Measurements from ENCODE around the gene LENEP. TPM values are rescaled to one million over a fixed set of nuclear protein-coding genes. Genes with fewer than 3 reads are reported as not detected.
A peak's percentile ranks its signal among the peaks of the same experiment; 100 is the strongest.

Gene LENEP
- total RNA-seq, 1 donor = not detected

DNA sequence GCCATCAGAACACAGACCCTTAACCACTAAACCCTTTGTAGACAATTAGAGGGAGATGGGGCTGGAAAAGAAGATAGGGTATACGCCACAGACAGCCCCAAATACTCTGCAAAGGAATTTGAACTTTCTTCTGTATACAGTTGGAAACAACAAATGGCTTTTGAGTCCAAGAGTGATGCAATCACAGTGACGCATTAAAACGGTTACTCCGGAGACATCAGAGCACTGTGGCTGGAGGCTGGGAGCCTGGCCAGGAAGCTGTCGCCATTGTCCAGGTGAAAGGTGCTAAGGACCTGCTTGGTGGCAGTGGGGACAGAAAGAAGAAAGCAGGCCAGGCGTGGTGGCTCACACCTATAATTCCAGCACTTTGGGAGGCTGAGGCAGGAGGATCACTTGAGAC is 6.1 kb upstream of the LENEP start:
- no peaks in the 10 kb centered on the region for H3K9me3 ChIP-seq (ENCODE audit: low read depth, low read length)
- H3K4me3 ChIP-seq (ENCODE audit: insufficient read depth, low read length) = no peak overlapping the region
- no peak for DNase-seq (ENCODE audit: insufficient read length, low spot score, missing footprints)
- peaks cover 47% of the 10 kb centered on the region for H3K79me2 ChIP-seq (ENCODE audit: insufficient read depth, low read length)
- H3K27me3 ChIP-seq (ENCODE audit: insufficient read depth, low read length) = no peaks in the 10 kb centered on the region
- no peak overlapping the region for H3K27ac ChIP-seq (ENCODE audit: low read depth, low read length)
- TF ChIP-seq, protein P1, sequence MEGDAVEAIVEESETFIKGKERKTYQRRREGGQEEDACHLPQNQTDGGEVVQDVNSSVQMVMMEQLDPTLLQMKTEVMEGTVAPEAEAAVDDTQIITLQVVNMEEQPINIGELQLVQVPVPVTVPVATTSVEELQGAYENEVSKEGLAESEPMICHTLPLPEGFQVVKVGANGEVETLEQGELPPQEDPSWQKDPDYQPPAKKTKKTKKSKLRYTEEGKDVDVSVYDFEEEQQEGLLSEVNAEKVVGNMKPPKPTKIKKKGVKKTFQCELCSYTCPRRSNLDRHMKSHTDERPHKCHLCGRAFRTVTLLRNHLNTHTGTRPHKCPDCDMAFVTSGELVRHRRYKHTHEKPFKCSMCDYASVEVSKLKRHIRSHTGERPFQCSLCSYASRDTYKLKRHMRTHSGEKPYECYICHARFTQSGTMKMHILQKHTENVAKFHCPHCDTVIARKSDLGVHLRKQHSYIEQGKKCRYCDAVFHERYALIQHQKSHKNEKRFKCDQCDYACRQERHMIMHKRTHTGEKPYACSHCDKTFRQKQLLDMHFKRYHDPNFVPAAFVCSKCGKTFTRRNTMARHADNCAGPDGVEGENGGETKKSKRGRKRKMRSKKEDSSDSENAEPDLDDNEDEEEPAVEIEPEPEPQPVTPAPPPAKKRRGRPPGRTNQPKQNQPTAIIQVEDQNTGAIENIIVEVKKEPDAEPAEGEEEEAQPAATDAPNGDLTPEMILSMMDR (IDR thresholded peaks at IDR 0.05; ENCODE audit: extremely low read depth, low read depth, low read length) = no peak
- no peak overlapping the region for H3K4me2 ChIP-seq (ENCODE audit: insufficient read depth, low read length)
- no peaks in the 10 kb centered on the region for H4K20me1 ChIP-seq (ENCODE audit: insufficient read depth, low read length)
- H3K4me1 ChIP-seq (ENCODE audit: insufficient read depth, low read length) = peaks cover 15% of the 10 kb centered on the region
- H3K36me3 ChIP-seq (ENCODE audit: insufficient read depth, low read length) = peaks cover 32% of the 10 kb centered on the region
- no peak overlapping the region for H2AFZ ChIP-seq (ENCODE audit: low read length)

- Histone ChIP-seq H3K9me3 (ENCODE audit: low read depth, low read length) (no peaks in the 10 kb centered on the region), H4K20me1 (ENCODE audit: insufficient read depth, low read length) (no peaks in the 10 kb centered on the region), H2AFZ (ENCODE audit: low read length) (no peak overlapping the region), H3K27me3 (ENCODE audit: insufficient read depth, low read length) (no peaks in the 10 kb centered on the region), H3K4me1 (ENCODE audit: insufficient read depth, low read length) (peaks cover 10% of the 10 kb centered on the region), H3K27ac (ENCODE audit: low read depth, low read length) (no peak overlapping the region), H3K4me3 (ENCODE audit: insufficient read depth, low read length) (no peak overlapping the region), H3K4me2 (ENCODE audit: insufficient read depth, low read length) (no peak overlapping the region), H3K36me3 (ENCODE audit: insufficient read depth, low read length) (peaks cover 32% of the 10 kb centered on the region), H3K79me2 (ENCODE audit: insufficient read depth, low read length) (peaks cover 43% of the 10 kb centered on the region)
- TF ChIP-seq, protein P1 (IDR thresholded peaks at IDR 0.05; ENCODE audit: extremely low read depth, low read depth, low read length) = no peak
- DNase-seq (ENCODE audit: insufficient read length, low spot score, missing footprints) = peak; percentile 38
These were observed 5.1 kb upstream of the LENEP start for GRCh38 chr1:154988058-154988954.

- H2AFZ ChIP-seq (ENCODE audit: low read length) = no peak overlapping the region
- H3K9me3 ChIP-seq (ENCODE audit: low read depth, low read length) = no peaks in the 10 kb centered on the region
- DNase-seq (ENCODE audit: insufficient read length, low spot score, missing footprints) = peak; percentile 61
- H3K79me2 ChIP-seq (ENCODE audit: insufficient read depth, low read length) = peaks cover 33% of the 10 kb centered on the region
- H3K4me3 ChIP-seq (ENCODE audit: insufficient read depth, low read length) = no peak overlapping the region
- H3K27me3 ChIP-seq (ENCODE audit: insufficient read depth, low read length) = no peaks in the 10 kb centered on the region
- peaks cover 32% of the 10 kb centered on the region for H3K36me3 ChIP-seq (ENCODE audit: insufficient read depth, low read length)
- no peak overlapping the region for H3K27ac ChIP-seq (ENCODE audit: low read depth, low read length)
- H3K4me2 ChIP-seq (ENCODE audit: insufficient read depth, low read length) = no peak overlapping the region
- TF ChIP-seq, protein P1 (IDR thresholded peaks at IDR 0.05; ENCODE audit: extremely low read depth, low read depth, low read length) = no peak
- no peaks in the 10 kb centered on the region for H4K20me1 ChIP-seq (ENCODE audit: insufficient read depth, low read length)
- H3K4me1 ChIP-seq (ENCODE audit: insufficient read depth, low read length) = no peaks in the 10 kb centered on the region
These were observed 4.1 kb upstream of the LENEP start for GRCh38 chr1:154989195-154989860.

GRCh38 chr1:154990276-154990675 is 3.1 kb upstream of the LENEP start:
- peaks cover 28% of the 10 kb centered on the region for H3K79me2 ChIP-seq (ENCODE audit: insufficient read depth, low read length)
- no peaks in the 10 kb centered on the region for H3K27me3 ChIP-seq (ENCODE audit: insufficient read depth, low read length)
- H3K4me2 ChIP-seq (ENCODE audit: insufficient read depth, low read length) = no peak overlapping the region
- H2AFZ ChIP-seq (ENCODE audit: low read length) = no peak overlapping the region
- no peaks in the 10 kb centered on the region for H4K20me1 ChIP-seq (ENCODE audit: insufficient read depth, low read length)
- H3K4me1 ChIP-seq (ENCODE audit: insufficient read depth, low read length) = no peaks in the 10 kb centered on the region
- no peak overlapping the region for H3K27ac ChIP-seq (ENCODE audit: low read depth, low read length)
- TF ChIP-seq, protein P1 (IDR thresholded peaks at IDR 0.05; ENCODE audit: extremely low read depth, low read depth, low read length) = no peak
- DNase-seq (ENCODE audit: insufficient read length, low spot score, missing footprints) = no peak
- H3K9me3 ChIP-seq (ENCODE audit: low read depth, low read length) = no peaks in the 10 kb centered on the region
- H3K36me3 ChIP-seq (ENCODE audit: insufficient read depth, low read length) = peaks cover 32% of the 10 kb centered on the region
- H3K4me3 ChIP-seq (ENCODE audit: insufficient read depth, low read length) = no peak overlapping the region

Data from osteoblast (primary cell).